Measurements from ENCODE around the gene RGS14. TPM values are rescaled to one million over a fixed set of nuclear protein-coding genes. Genes with fewer than 3 reads are reported as not detected.
"Not testable (repeated sequence)": the region's sequence is repeated elsewhere in the genome, so short reads cannot be mapped to it uniquely, and the experiment has no call there.

RGS14 gene
- total RNA-seq, 1 experiment from 2014 or later: 0.23 TPM

DNA sequence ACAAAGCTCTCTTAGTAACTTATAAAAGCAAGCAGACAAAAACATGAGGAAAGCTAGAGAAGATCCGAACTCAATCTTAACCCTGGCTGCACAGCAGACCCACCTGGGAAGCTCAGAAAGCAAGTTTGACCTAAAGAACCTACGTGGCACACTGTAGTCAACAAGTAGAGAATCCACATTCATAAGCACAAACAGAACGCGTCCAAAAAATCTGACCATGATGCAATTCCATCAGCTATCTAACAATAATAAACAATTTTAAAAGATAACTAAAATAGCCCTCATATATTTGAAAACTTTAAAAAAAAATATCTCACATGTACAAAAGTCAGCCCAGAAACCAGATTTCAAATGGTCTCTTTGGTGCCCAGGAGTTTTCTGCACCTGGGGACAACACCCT lies 10.9 kb upstream of the RGS14 start:
- DNase-seq (ENCODE audit: low read depth): no peak

DNA sequence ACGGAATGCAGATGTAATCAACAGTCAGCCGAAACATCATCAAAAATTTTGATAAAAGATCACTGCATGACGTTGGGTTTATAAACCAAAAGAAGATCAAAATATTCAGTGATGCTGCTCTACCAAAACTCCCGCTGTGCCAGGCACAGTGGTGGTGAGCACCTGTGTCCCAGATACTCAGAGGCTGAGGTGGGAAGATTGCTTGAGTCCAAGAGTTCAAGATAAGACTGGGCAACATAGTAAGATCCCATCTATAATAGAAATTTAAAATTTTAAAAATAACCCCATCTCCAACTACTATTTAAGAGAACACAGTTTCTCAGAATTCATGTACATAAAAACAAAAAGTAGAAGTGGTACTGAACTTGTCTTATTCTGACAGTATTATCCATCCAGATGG lies 10.0 kb upstream of the RGS14 start:
- no peak for DNase-seq (ENCODE audit: low read depth)

DNA sequence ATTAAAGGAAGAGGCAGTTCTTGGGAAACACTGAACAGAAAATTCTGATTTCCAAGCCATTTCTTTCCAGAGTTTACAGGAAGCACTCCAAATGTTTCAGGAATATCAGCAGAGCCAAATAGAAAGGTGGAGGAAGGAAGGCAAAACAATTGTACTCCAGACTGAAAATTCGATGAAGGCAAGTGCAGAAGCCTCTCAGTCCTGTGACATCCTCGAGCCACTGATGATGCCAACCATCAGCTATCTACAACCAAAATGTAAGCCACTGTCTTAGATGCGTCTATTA lies 8.4 kb upstream of the RGS14 start:
- DNase-seq (ENCODE audit: low read depth): no peak

DNA sequence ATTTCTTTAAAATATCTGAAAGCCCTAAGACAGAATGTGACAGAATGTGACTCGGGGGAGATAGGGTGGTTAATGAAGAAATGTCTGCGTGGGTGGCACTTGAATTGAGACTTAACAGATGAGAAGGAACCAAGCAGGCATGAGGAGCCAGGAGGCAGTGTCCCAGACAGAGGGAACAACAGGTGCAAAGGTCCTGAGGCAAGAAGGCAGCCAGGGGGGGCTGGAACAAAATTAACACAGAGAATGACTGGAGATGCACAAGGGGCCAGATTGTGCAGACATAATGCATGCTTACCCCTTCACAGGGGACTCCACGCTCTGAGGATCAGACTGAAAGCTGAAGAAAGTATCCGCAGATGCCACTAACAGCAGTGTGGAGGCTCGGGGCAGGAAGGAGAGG lies 8.0 kb upstream of the RGS14 start:
- DNase-seq (ENCODE audit: low read depth): no peak

GRCh38 chr5:177350776-177351391 lies 6.8 kb upstream of the RGS14 start:
- no peak for DNase-seq (ENCODE audit: low read depth)

- DNase-seq (ENCODE audit: low read depth): peak; percentile 94
Measured at GRCh38 chr5:177351392-177352329, 6.1 kb upstream of the RGS14 start, which contains the start of gene LMAN2. Gene LMAN2, minus strand, starts transcription at chr5:177351668. Its CDS starts 21 bp downstream, at chr5:177351647.

GRCh38 chr5:177353093-177353492 lies 4.6 kb upstream of the RGS14 start:
- no peak for DNase-seq (ENCODE audit: low read depth)

DNA sequence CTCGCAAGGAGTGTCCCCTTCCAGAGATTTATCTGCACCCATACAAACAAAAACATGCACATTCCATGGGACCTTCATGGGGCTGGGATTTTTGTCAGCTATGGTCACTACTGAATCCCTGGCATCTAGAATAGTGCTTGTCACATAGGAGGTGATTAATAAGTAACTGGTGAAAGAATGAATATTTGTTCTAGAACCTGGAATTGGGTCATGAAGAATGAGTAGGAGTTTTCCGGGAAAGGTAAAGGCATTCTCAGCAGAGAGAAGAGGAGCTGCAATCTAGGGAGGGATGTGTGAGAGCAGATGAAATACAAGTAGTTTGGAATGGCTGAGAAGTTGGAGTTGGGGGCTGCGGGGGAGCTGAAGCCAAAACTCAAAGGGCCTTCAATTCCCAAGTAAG lies 3.5 kb upstream of the RGS14 start:
- DNase-seq (ENCODE audit: low read depth): no peak

- no peak for DNase-seq (ENCODE audit: low read depth)
Measured at GRCh38 chr5:177354711-177355110, 3.0 kb upstream of the RGS14 start.

GRCh38 chr5:177355162-177355867 lies 2.4 kb upstream of the RGS14 start:
- DNase-seq (ENCODE audit: low read depth): no peak

DNA sequence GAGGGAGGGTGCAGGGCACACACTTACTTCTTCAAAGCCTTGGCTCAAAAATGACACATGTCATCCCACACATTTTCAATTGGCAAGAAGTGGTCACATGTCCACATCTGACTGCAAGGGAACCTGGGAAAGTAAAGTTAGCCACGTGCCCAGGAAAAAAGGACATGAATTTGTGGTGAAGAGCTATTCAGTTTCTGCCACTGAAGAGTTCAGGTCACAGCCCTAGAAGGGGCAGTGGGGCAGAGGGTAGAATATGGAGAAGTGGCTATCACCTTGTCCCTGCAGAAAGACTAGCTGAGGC lies 1.9 kb upstream of the RGS14 start:
- no peak for DNase-seq (ENCODE audit: low read depth)

GRCh38 chr5:177356746-177357145 lies 978 bp upstream of the RGS14 start:
- no peak for DNase-seq (ENCODE audit: low read depth)

- no peak for DNase-seq (ENCODE audit: low read depth)
Measured at GRCh38 chr5:177357146-177357458, 622 bp upstream of the RGS14 start.

DNA sequence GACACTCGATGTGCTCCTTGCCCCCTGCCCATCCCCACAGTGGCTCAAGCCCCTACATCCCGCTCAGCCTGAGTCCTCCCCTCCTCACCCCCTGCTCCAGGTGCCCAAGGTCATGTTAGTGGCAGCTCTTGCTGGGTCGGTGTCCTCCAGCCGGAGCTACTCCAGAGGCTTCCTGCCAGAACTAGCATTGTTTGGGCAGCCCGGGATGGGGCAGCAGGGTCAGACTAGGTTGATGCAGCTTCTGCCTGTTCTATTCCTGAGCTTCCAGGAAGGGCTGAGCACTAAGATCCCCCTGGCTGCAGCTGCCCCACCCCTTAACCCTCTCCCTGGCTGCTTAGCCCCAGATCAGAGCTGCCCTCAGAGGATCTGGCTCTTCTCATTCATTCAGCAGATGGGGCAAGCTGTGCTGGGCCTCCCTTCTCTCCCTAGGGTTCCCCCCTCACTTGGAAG lies 671 bp downstream of the RGS14 start:
- no peak for DNase-seq (ENCODE audit: low read depth)

GRCh38 chr5:177359451-177359851 lies 1.7 kb downstream of the RGS14 start:
- no peak for DNase-seq (ENCODE audit: low read depth)

- DNase-seq (ENCODE audit: low read depth): no peak
Measured at GRCh38 chr5:177359860-177360259, 2.1 kb downstream of the RGS14 start.

DNA sequence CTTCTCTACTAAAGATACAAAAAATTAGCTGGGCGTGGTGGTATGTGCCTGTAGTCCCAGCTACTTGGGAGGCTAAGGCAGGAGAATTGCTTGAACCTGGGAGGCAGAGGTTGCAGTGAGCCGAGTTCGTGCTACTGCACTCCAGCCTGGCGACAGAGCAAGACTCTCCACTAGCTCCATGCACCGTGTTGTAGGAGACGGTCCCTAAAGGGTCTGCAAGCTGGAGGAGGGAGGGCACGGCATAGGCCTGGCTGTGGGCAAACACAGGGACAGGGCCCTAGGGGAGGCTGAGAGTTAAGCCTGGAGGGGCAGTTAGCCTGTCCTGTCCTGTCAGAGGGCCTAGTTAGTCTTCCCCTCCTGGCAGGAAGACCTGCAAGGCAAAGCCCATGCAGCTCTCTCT lies 3.0 kb downstream of the RGS14 start:
- not testable (repeated sequence) for DNase-seq (ENCODE audit: low read depth)

DNA sequence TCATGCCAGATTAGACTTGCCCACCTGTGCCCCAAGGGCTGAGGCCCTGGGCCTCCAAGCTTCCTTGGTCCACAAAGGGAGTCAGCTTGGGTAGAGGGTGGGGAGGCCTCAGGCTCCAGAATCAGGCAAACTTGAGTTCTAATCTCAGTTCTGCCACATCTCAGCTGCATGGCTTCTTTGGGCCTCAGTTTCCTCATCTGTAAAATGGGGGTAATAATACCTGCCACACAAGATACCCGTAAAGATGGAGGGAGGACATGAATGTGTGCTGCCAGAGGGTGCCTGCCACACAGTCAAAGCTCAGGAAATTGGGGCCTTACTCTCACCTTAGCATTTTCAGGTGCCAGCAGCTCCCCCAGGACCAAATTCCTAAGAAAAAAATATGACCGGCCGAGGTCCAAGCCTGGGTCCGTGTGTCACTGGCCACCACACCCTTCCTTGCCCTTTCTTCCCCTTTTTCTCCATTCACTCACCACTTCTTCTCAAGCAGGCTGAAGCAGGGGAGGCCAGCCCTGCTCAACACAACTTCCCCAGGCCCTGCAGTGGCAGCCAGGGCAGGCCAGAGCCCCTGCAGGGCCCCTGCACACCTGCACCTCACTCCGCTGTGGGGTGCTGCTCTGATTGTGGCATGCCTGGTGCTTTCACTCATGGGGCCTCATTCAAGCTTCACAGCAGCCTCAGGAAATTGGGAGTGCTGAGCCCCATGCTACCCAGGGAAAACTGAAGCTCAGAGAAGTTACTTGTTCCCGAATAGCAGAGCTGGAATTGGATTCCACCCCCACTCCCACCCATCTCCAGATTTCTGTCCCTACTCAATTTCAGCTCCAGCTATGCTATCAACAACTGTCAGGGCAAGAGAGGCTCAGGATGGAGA lies 3.9 kb downstream of the RGS14 start:
- DNase-seq (ENCODE audit: low read depth): no peak

DNA sequence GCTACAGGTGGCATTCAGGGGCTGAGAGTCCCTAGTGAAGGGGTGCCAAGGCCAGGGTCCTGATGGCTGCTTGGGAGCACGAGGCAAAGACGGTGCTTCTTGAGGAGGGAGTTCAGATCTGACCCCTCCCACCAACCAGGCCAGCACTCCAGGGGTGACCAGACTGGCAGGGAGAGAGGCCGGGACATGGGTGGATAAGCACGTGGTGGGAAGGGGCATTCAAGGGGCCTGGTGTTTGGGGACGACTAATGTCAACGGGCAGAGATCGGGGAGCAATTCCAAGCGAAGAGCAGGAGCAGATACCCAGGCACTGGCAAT lies 4.5 kb downstream of the RGS14 start:
- no peak for DNase-seq (ENCODE audit: low read depth)

DNA sequence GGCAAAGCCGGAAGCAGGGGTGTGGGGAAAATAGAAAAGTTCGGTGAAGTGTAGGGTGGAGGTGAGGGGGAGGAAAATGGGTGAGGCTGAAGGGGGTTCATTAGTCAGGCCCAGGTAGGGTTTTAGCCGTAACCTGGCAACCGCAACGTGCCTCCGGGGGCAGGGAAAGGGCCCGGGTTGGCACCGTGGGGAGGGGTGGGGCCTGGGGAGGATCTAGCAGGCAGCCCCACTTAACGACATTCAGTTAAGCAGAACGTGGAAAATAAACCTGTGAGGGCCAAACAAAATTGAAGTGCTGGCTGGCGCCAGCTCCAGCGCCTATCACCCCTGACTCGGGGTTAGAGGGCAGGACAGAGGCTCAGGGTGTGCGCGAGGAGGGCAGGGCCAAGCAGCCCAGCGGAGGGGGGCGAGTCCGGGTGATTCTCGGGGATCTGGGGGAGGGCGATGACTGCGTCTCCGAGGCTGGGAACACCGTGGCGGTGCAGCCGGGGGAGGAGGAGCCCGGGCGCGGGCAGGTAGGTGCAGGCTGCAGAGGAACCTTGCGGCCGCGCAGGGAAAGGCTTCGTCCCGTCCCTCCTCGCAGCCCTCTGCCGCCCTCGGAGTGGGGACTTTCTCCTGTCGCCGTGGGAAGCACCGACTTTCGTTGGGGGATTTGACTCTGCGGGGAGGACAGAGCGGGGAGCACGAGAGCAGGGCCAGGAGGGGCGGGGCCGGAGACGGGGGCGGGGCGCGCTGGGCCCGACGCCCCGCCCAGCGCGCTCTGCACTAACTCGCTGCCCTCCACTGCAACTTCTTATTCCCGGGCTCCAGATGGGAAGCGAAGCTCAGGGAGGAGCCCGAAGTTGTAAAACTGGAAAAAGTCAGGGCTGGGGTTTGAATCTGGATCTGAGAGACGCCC lies 5.1 kb downstream of the RGS14 start:
- no peak for DNase-seq (ENCODE audit: low read depth)

DNA sequence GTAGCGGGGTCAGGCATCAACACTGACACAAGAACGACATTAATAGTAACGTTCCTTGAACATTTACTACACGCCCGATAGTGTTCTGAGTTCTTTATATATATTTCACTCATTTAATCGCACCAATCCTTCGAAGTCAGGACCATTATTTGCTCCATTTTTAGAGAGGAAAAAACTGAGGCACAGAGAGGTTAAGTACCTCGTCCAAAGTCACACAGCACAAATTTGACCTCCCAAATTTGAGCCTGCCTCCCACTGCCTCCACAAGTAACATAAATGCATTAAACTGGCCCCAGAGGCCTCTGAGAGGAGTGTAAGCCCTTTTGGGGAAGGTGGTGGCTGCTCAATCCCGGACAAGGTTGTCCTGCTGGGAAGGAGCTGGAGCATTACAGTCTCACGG lies 5.8 kb downstream of the RGS14 start:
- no peak for DNase-seq (ENCODE audit: low read depth)
